Esophagus muscularis mucosa (tissue), 4 donors: ENCODE measurements around the gene ALOX12B.

Experiments used
- CTCF ChIP-seq, 3 experiments: fragments of 200-600 bp in 2 of 3; fragments of 450-650 bp in 1 of 3; sonication (generic) in 2 of 3; IDR thresholded peaks; one replicate each; pipeline ENCODE4 v1.5.1; 2017 to 2019; ENCODE audit warnings: antibody characterized with exemption in 3 of 3, mild to moderate bottlenecking in 2 of 3, moderate library complexity in 1 of 3
- EP300 ChIP-seq: sonication (generic); formaldehyde crosslinking; IDR thresholded peaks from one replicate; pipeline ENCODE4 v1.6.1; 2017; ENCODE audit warnings: antibody characterized with exemption
- POLR2A ChIP-seq: fragments of 450-650 bp; IDR thresholded peaks from one replicate; pipeline ENCODE4 v1.6.1; 2017; ENCODE audit warnings: antibody characterized with exemption, moderate library complexity, mild to moderate bottlenecking, low read depth
- POLR2AphosphoS5 ChIP-seq, 2 donors: sonication (generic); formaldehyde crosslinking; IDR thresholded peaks; one replicate each; pipeline ENCODE4 v1.6.1; 2017; ENCODE audit warnings: antibody characterized with exemption in 2 of 2

- TF ChIP-seq CTCF (IDR thresholded peaks at IDR 0.05) (no peak), POLR2AphosphoS5 (IDR thresholded peaks at IDR 0.05) (no peak), POLR2A (no peak), EP300 (no peak)
These were observed 29.3 kb upstream of the ALOX12B start for GRCh38 chr17:8116776-8117175.
